Spleen (tissue), 11 donors: ENCODE results near the gene TMEM209. TPM values are rescaled to one million over a fixed set of nuclear protein-coding genes. Genes with fewer than 3 reads are reported as not detected.

ENCODE experiments used
- DNase-seq: peaks from one replicate; pipeline ENCODE4 v3.0.0-alpha.2; 2020
- H3K27ac ChIP-seq, 8 donors: fragments of 200-600 bp; sonication (generic) in 7 of 8; 1 replicate in 4 of 8; 2 replicates in 4 of 8; pipeline versions ENCODE4 v1.5.0 to v1.8.0; 2016 to 2021; ENCODE audit warnings: inconsistent platforms in 4 of 8, mild to moderate bottlenecking in 4 of 8, moderate library complexity in 1 of 8
- H3K27me3 ChIP-seq, 7 donors: fragments of 200-600 bp; sonication (generic) in 6 of 7; replicated peaks in 1 of 7; 1 replicate in 4 of 7; 2 replicates in 3 of 7; pipeline versions ENCODE4 v1.5.0 to v1.8.0; 2016 to 2021; ENCODE audit warnings: inconsistent platforms in 3 of 7, mild to moderate bottlenecking in 1 of 7
- H3K36me3 ChIP-seq, 6 donors: fragments of 200-600 bp; sonication (generic) in 5 of 6; 1 replicate in 4 of 6; 2 replicates in 2 of 6; pipeline versions ENCODE4 v1.5.0 to v1.8.0; 2016 to 2021; ENCODE audit warnings: inconsistent platforms in 2 of 6
- H3K4me1 ChIP-seq, 6 donors: fragments of 200-600 bp; sonication (generic) in 5 of 6; 1 replicate in 3 of 6; 2 replicates in 3 of 6; pipeline versions ENCODE4 v1.5.0 to v1.8.0; 2016 to 2021; ENCODE audit warnings: inconsistent platforms in 3 of 6
- H3K4me3 ChIP-seq, 8 donors: fragments of 200-600 bp; sonication (generic) in 7 of 8; 1 replicate in 4 of 8; 2 replicates in 4 of 8; pipeline versions ENCODE4 v1.5.0 to v1.8.0; 2016 to 2021; ENCODE audit warnings: inconsistent platforms in 4 of 8, mild to moderate bottlenecking in 4 of 8, moderate library complexity in 2 of 8
- H3K9me3 ChIP-seq, 8 donors: fragments of 200-600 bp; sonication (generic) in 7 of 8; 1 replicate in 4 of 8; 2 replicates in 4 of 8; pipeline versions ENCODE4 v1.5.0 to v1.8.0; 2016 to 2021; ENCODE audit warnings: inconsistent platforms in 4 of 8
- POLR2A ChIP-seq, 3 donors: fragments of 450-650 bp; IDR thresholded peaks; one replicate each; pipeline ENCODE4 v1.5.1; 2017; ENCODE audit warnings: antibody characterized with exemption in 3 of 3, mild to moderate bottlenecking in 1 of 3
- POLR2AphosphoS5 ChIP-seq, 3 donors: sonication (generic); formaldehyde crosslinking; IDR thresholded peaks; one replicate each; pipeline ENCODE4 v1.5.1; 2017; ENCODE audit warnings: antibody characterized with exemption in 3 of 3
- WGBS, 5 donors: extraction: QIAGEN DNeasy Blood & Tissue Kit in 3 of 5; methylation state at CpG; one replicate each; pipeline versions ENCODE4 v1.1.5 to v1.1.7; 2013 to 2018; 5-methylcytosine and 5-hydroxymethylcytosine counted together
- intact Hi-C: fragments of 100-400 bp; cut with DNase I; formaldehyde crosslinking; loops from one replicate; pipeline ENCODE4 v1.15.0; 2023; ENCODE audit warnings: low total_unique reads
- polyA plus RNA-seq, 3 donors: library from polyadenylated mRNA; stranded (reverse); fragments of 200-250 nt; gene quantifications; one replicate each; pipeline ENCODE4 v1.2.1, GENCODE V29; 2013
- total RNA-seq, 7 donors: library from RNA; depleted of rRNA in 3 of 7; stranded (reverse); fragments of >200 nt in 3 of 7; fragmentation: NEBNext Ultra II Directional in 4 of 7; extraction: Animal tissue kit (Norgen Biotek cat#: 25700) in 4 of 7; gene quantifications; one replicate each; pipeline versions ENCODE4 v1.1.0 to v1.2.1, GENCODE V29; 2016 to 2021
- TF ChIP-seq, protein P1 (sequence below), 11 experiments: fragments of 200-600 bp in 7 of 11; fragments of 450-650 bp in 4 of 11; sonication (generic) in 4 of 11; IDR thresholded peaks in 8 of 11; conservative IDR thresholded peaks in 3 of 11; 1 replicate in 7 of 11; 2 replicates in 4 of 11; pipeline versions ENCODE4 v1.4.0 to v1.8.0; 2016 to 2021; ENCODE audit warnings: antibody characterized with exemption in 11 of 11, inconsistent platforms in 4 of 11, mild to moderate bottlenecking in 1 of 11
- donor health status: healthy with polysubstance abuse.
- donor health status: DM: no; HTN: no; CAD: no; lungs with moderate emphysema.
- donor health status: DM: no; HTN: no; CAD: no.
- donor health status: Bipolar disorder and iron deficiency.
- donor health status: healthy.
- donor health status: DM: no; HTN: no; CAD: no.
- donor health status: DM: yes; HTN: yes; CAD: no.

TMEM209 gene
- total and polyA plus RNA-seq, 10 donors, result 5.9 to 25.4 (median 17.4) TPM

DNA sequence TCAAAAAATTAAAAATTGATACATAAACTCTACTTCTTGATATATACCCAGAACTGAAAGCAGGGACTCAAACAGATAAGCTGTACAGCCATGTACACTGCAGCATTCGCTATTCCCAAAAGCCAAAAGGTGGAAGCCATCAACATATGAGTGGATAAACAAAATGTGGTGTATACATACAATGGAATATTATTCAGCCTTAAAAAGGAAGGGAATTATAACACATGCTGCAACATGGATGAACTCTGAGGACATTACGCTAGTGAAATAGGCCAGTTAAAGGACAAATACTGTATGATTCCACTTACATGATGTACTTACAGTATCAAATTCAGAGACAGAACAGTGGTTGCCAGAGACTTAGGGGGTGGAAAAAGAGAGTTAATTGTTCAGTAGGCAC, 8.1 kb downstream of the TMEM209 start:
- no peaks in the 10 kb centered on the region for H3K9me3 ChIP-seq
- H3K36me3 ChIP-seq, result peaks cover 0 to 92% (median 44%) of the 10 kb centered on the region in 6 donors
- peaks cover 0 to 15% (median 0%) of the 10 kb centered on the region in 6 donors for H3K4me1 ChIP-seq
- intact Hi-C loops, result no loop called here
- 48 to 75% (median 70%) methylated on average over 2 of the region's 2 CpGs for WGBS, 5 donors
- no peak for DNase-seq
- no peak overlapping the region for H3K4me3 ChIP-seq
- TF ChIP-seq POLR2A (IDR thresholded peaks at IDR 0.05), result no peak
- no peaks in the 10 kb centered on the region for H3K27me3 ChIP-seq
- H3K27ac ChIP-seq, result no peak overlapping the region

GRCh38 chr7:130196476-130196875, 8.7 kb downstream of the TMEM209 start:
- TF ChIP-seq, protein P1, sequence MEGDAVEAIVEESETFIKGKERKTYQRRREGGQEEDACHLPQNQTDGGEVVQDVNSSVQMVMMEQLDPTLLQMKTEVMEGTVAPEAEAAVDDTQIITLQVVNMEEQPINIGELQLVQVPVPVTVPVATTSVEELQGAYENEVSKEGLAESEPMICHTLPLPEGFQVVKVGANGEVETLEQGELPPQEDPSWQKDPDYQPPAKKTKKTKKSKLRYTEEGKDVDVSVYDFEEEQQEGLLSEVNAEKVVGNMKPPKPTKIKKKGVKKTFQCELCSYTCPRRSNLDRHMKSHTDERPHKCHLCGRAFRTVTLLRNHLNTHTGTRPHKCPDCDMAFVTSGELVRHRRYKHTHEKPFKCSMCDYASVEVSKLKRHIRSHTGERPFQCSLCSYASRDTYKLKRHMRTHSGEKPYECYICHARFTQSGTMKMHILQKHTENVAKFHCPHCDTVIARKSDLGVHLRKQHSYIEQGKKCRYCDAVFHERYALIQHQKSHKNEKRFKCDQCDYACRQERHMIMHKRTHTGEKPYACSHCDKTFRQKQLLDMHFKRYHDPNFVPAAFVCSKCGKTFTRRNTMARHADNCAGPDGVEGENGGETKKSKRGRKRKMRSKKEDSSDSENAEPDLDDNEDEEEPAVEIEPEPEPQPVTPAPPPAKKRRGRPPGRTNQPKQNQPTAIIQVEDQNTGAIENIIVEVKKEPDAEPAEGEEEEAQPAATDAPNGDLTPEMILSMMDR (IDR thresholded peaks at IDR 0.05 in 8 of 11, conservative IDR thresholded peaks at IDR 0.05 in 3 of 11), result no peak
- Histone ChIP-seq H3K27me3 (no peaks in the 10 kb centered on the region), H3K27ac (no peak overlapping the region), H3K9me3 (no peaks in the 10 kb centered on the region), H3K4me1 (peaks cover 0 to 12% (median 0%) of the 10 kb centered on the region in 6 donors), H3K36me3 (peaks cover 0 to 92% (median 41%) of the 10 kb centered on the region in 6 donors), H3K4me3 (no peak overlapping the region)
- intact Hi-C loops, result no loop called here
- 57 to 96% (median 93%) methylated on average over 2 of the region's 2 CpGs for WGBS, 5 donors
- DNase-seq, result no peak

GRCh38 chr7:130195396-130195795, 9.8 kb downstream of the TMEM209 start:
- Histone ChIP-seq H3K4me3 (no peak overlapping the region), H3K27me3 (no peaks in the 10 kb centered on the region), H3K27ac (no peak overlapping the region), H3K9me3 (no peaks in the 10 kb centered on the region), H3K4me1 (peaks cover 0 to 6% (median 0%) of the 10 kb centered on the region in 6 donors), H3K36me3 (peaks cover 0 to 92% (median 35%) of the 10 kb centered on the region in 6 donors)
- no peak for DNase-seq
- TF ChIP-seq POLR2AphosphoS5 (IDR thresholded peaks at IDR 0.05) (no peak), POLR2A (IDR thresholded peaks at IDR 0.05) (no peak)
- TF ChIP-seq, protein P1 (IDR thresholded peaks at IDR 0.05 in 8 of 11, conservative IDR thresholded peaks at IDR 0.05 in 3 of 11), result no peak
- 96 to 99% (median 97%) methylated on average over 2 of the region's 2 CpGs for WGBS, 5 donors
- intact Hi-C loops, result no loop called here

DNA sequence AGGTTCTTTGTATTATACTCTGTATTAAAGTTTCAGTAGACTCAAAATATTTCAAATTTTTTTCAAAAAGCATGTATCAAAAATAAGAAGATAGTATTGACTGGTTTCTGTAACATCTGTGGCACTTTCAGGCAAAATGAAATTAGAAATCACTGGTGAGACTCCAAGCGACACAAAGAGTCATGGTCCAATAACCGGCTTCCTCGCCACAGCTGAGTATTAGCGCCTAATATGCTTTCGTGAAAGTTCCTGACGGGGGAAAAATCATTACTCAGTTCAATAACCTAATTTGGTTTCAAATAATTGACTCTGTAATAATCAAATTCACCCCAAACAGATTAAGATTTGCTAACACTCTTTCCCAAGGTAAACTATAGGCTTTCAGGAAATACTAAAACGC, 13.4 kb downstream of the TMEM209 start:
- no peak overlapping the region for H3K27ac ChIP-seq
- DNase-seq, result no peak
- peaks cover 0 to 87% (median 23%) of the 10 kb centered on the region in 6 donors for H3K36me3 ChIP-seq
- WGBS, 5 donors, result 90 to 95% (median 91%) methylated on average over 7 of the region's 7 CpGs
- no peak for TF ChIP-seq POLR2A (IDR thresholded peaks at IDR 0.05)
- TF ChIP-seq, protein P1 (IDR thresholded peaks at IDR 0.05 in 8 of 11, conservative IDR thresholded peaks at IDR 0.05 in 3 of 11), result no peak
- TF ChIP-seq POLR2AphosphoS5 (IDR thresholded peaks at IDR 0.05), result no peak
- H3K27me3 ChIP-seq, result no peaks in the 10 kb centered on the region
- H3K9me3 ChIP-seq, result no peaks in the 10 kb centered on the region
- no peaks in the 10 kb centered on the region for H3K4me1 ChIP-seq
- no peak overlapping the region for H3K4me3 ChIP-seq
- intact Hi-C loops, result no loop called here

- H3K27ac ChIP-seq, result no peak overlapping the region
- peaks cover 0 to 96% (median 29%) of the 10 kb centered on the region in 6 donors for H3K36me3 ChIP-seq
- TF ChIP-seq POLR2A (IDR thresholded peaks at IDR 0.05), result no peak
- TF ChIP-seq POLR2AphosphoS5 (IDR thresholded peaks at IDR 0.05), result no peak
- no peaks in the 10 kb centered on the region for H3K4me1 ChIP-seq
- intact Hi-C loops, result no loop called here
- no peak overlapping the region for H3K4me3 ChIP-seq
- H3K9me3 ChIP-seq, result no peaks in the 10 kb centered on the region
- H3K27me3 ChIP-seq, result no peaks in the 10 kb centered on the region
- no peak for DNase-seq
- 83 to 97% (median 90%) methylated on average over 5 of the region's 5 CpGs for WGBS, 5 donors
These were observed 15.9 kb downstream of the TMEM209 start for GRCh38 chr7:130189343-130189742.
